Stimulated activated memory B cell treated with anti-CD40 and anti-IgM and Interleukin-4, amounts not matched to agents 10 μg/mL and 1 μg/mL and 100 μg/mL, for 72 hours (primary cell): ENCODE measurements around the gene FBXO3.
"Not testable (repeated sequence)": the region's sequence is repeated elsewhere in the genome, so short reads cannot be mapped to it uniquely, and the experiment has no call there.

ENCODE experiments used
- ATAC-seq: fragments of 150-1000 bp; cut with Tn5 transposase; 2 replicates; pipeline ENCODE4 v1.10.0; 2021
- H3K27ac Mint-ChIP-seq: one replicate; pipeline ENCODE4 v1.8.0; 2022; ENCODE audit warnings: mild to moderate bottlenecking, mixed read lengths
- H3K27me3 Mint-ChIP-seq: one replicate; pipeline ENCODE4 v1.8.0; 2022; ENCODE audit warnings: mixed read lengths
- H3K36me3 Mint-ChIP-seq: one replicate; pipeline ENCODE4 v1.8.0; 2022; ENCODE audit warnings: mixed read lengths
- H3K4me1 Mint-ChIP-seq: one replicate; pipeline ENCODE4 v1.8.0; 2022; ENCODE audit warnings: mixed read lengths
- H3K4me3 Mint-ChIP-seq: one replicate; pipeline ENCODE4 v1.8.0; 2022; ENCODE audit warnings: mild to moderate bottlenecking, moderate library complexity, mixed read lengths
- H3K9me3 Mint-ChIP-seq: one replicate; pipeline ENCODE4 v1.8.0; 2022; ENCODE audit warnings: mixed read lengths

FBXO3 gene

GRCh38 chr11:33742249-33742851, 32.0 kb downstream of the FBXO3 start:
- Mint-ChIP-seq H3K27ac (no peak overlapping the region), H3K4me3 (no peak overlapping the region), H3K9me3 (no peaks in the 10 kb centered on the region), H3K4me1 (no peaks in the 10 kb centered on the region), H3K36me3 (peaks cover 17% of the 10 kb centered on the region), H3K27me3 (no peaks in the 10 kb centered on the region)
- no peak for ATAC-seq

GRCh38 chr11:33741806-33742205, 32.5 kb downstream of the FBXO3 start:
- no peaks in the 10 kb centered on the region for H3K9me3 Mint-ChIP-seq
- ATAC-seq = no peak
- peaks cover 17% of the 10 kb centered on the region for H3K36me3 Mint-ChIP-seq
- peaks cover 4% of the 10 kb centered on the region for H3K4me1 Mint-ChIP-seq
- H3K27me3 Mint-ChIP-seq = no peaks in the 10 kb centered on the region
- H3K27ac Mint-ChIP-seq = no peak overlapping the region
- no peak overlapping the region for H3K4me3 Mint-ChIP-seq

GRCh38 chr11:33737362-33737821, 36.9 kb downstream of the FBXO3 start:
- Mint-ChIP-seq H3K27ac (peak overlapping the region; percentile 82), H3K36me3 (peaks cover 6% of the 10 kb centered on the region), H3K9me3 (no peaks in the 10 kb centered on the region), H3K4me1 (peaks cover 34% of the 10 kb centered on the region), H3K27me3 (no peaks in the 10 kb centered on the region), H3K4me3 (no peak overlapping the region)
- no peak for ATAC-seq

GRCh38 chr11:33736148-33736812, 38.0 kb downstream of the FBXO3 start, which contains the start of gene CD59:
Gene CD59 (minus strand): TSS chr11:33736423. CDS start chr11:33722445, 13,978 bp downstream.
- Mint-ChIP-seq H3K27me3 (no peaks in the 10 kb centered on the region), H3K36me3 (no peaks in the 10 kb centered on the region), H3K4me3 (peak within 1 kb of the TSS; percentile 86), H3K9me3 (no peaks in the 10 kb centered on the region), H3K27ac (peak within 1 kb of the TSS; percentile 82), H3K4me1 (peaks cover 42% of the 10 kb centered on the region)
- peak; percentile 82 for ATAC-seq

- ATAC-seq = peak; percentile 83
- peak overlapping the region; percentile 82 for H3K27ac Mint-ChIP-seq
- peaks cover 42% of the 10 kb centered on the region for H3K4me1 Mint-ChIP-seq
- no peaks in the 10 kb centered on the region for H3K9me3 Mint-ChIP-seq
- peak overlapping the region; percentile 86 for H3K4me3 Mint-ChIP-seq
- no peaks in the 10 kb centered on the region for H3K27me3 Mint-ChIP-seq
- H3K36me3 Mint-ChIP-seq = no peaks in the 10 kb centered on the region
Measured at GRCh38 chr11:33735271-33736147, 38.8 kb downstream of the FBXO3 start.

- ATAC-seq = no peak
Measured at GRCh38 chr11:33734441-33735270, 39.7 kb downstream of the FBXO3 start.

GRCh38 chr11:33733980-33734379, 40.3 kb downstream of the FBXO3 start:
- no peaks in the 10 kb centered on the region for H3K9me3 Mint-ChIP-seq
- H3K4me1 Mint-ChIP-seq = peaks cover 42% of the 10 kb centered on the region
- no peaks in the 10 kb centered on the region for H3K27me3 Mint-ChIP-seq
- no peak overlapping the region for H3K4me3 Mint-ChIP-seq
- peaks cover 5% of the 10 kb centered on the region for H3K36me3 Mint-ChIP-seq
- no peak overlapping the region for H3K27ac Mint-ChIP-seq
- ATAC-seq = no peak

More at GRCh38 chr11:33734441-33735270, 39.7 kb downstream of the FBXO3 start:
- Mint-ChIP-seq H3K27me3 (no peaks in the 10 kb centered on the region), H3K4me1 (peaks cover 42% of the 10 kb centered on the region), H3K36me3 (no peaks in the 10 kb centered on the region), H3K9me3 (no peaks in the 10 kb centered on the region), H3K4me3 (peak overlapping the region; percentile 86), H3K27ac (peak overlapping the region; percentile 82)

- no peaks in the 10 kb centered on the region for H3K9me3 Mint-ChIP-seq
- H3K27ac Mint-ChIP-seq = no peak overlapping the region
- no peak for ATAC-seq
- H3K27me3 Mint-ChIP-seq = no peaks in the 10 kb centered on the region
- H3K4me3 Mint-ChIP-seq = no peak overlapping the region
- peaks cover 45% of the 10 kb centered on the region for H3K4me1 Mint-ChIP-seq
- peaks cover 12% of the 10 kb centered on the region for H3K36me3 Mint-ChIP-seq
Measured at GRCh38 chr11:33731723-33732531, 42.4 kb downstream of the FBXO3 start.

- H3K4me1 Mint-ChIP-seq = peaks cover 44% of the 10 kb centered on the region
- no peak overlapping the region for H3K27ac Mint-ChIP-seq
- no peaks in the 10 kb centered on the region for H3K27me3 Mint-ChIP-seq
- no peak overlapping the region for H3K4me3 Mint-ChIP-seq
- ATAC-seq = no peak
- H3K36me3 Mint-ChIP-seq = peaks cover 12% of the 10 kb centered on the region
- no peaks in the 10 kb centered on the region for H3K9me3 Mint-ChIP-seq
Measured at GRCh38 chr11:33730716-33731115, 43.6 kb downstream of the FBXO3 start.

- not testable (repeated sequence) for H3K27ac Mint-ChIP-seq, H3K27me3 Mint-ChIP-seq
Measured at GRCh38 chr11:33729072-33729664, 45.2 kb downstream of the FBXO3 start.

GRCh38 chr11:33727539-33727938, 46.8 kb downstream of the FBXO3 start:
- H3K27ac Mint-ChIP-seq, ATAC-seq, H3K27me3 Mint-ChIP-seq, H3K9me3 Mint-ChIP-seq, H3K4me3 Mint-ChIP-seq: not testable (repeated sequence)
- H3K4me1 Mint-ChIP-seq = peaks cover 54% of the 10 kb centered on the region
- peaks cover 18% of the 10 kb centered on the region for H3K36me3 Mint-ChIP-seq

More at GRCh38 chr11:33729072-33729664, 45.2 kb downstream of the FBXO3 start:
- Mint-ChIP-seq H3K36me3 (peaks cover 12% of the 10 kb centered on the region), H3K4me1 (peaks cover 48% of the 10 kb centered on the region)
- H3K9me3 Mint-ChIP-seq, ATAC-seq, H3K4me3 Mint-ChIP-seq: not testable (repeated sequence)

GRCh38 chr11:33725496-33725895, 48.8 kb downstream of the FBXO3 start:
- no peak overlapping the region for H3K27ac Mint-ChIP-seq

GRCh38 chr11:33724644-33725035, 49.7 kb downstream of the FBXO3 start:
- peaks cover 52% of the 10 kb centered on the region for H3K4me1 Mint-ChIP-seq
- ATAC-seq = no peak
- H3K4me3 Mint-ChIP-seq = no peak overlapping the region
- no peaks in the 10 kb centered on the region for H3K27me3 Mint-ChIP-seq
- no peaks in the 10 kb centered on the region for H3K9me3 Mint-ChIP-seq
- H3K27ac Mint-ChIP-seq = no peak overlapping the region
- peaks cover 43% of the 10 kb centered on the region for H3K36me3 Mint-ChIP-seq

More at GRCh38 chr11:33725496-33725895, 48.8 kb downstream of the FBXO3 start:
- ATAC-seq = no peak
- Mint-ChIP-seq H3K27me3 (no peaks in the 10 kb centered on the region), H3K36me3 (peaks cover 35% of the 10 kb centered on the region), H3K4me1 (peaks cover 52% of the 10 kb centered on the region), H3K4me3 (no peak overlapping the region), H3K9me3 (no peaks in the 10 kb centered on the region)
